ENCODE results near the gene EPN3.

EPN3 gene

DNA sequence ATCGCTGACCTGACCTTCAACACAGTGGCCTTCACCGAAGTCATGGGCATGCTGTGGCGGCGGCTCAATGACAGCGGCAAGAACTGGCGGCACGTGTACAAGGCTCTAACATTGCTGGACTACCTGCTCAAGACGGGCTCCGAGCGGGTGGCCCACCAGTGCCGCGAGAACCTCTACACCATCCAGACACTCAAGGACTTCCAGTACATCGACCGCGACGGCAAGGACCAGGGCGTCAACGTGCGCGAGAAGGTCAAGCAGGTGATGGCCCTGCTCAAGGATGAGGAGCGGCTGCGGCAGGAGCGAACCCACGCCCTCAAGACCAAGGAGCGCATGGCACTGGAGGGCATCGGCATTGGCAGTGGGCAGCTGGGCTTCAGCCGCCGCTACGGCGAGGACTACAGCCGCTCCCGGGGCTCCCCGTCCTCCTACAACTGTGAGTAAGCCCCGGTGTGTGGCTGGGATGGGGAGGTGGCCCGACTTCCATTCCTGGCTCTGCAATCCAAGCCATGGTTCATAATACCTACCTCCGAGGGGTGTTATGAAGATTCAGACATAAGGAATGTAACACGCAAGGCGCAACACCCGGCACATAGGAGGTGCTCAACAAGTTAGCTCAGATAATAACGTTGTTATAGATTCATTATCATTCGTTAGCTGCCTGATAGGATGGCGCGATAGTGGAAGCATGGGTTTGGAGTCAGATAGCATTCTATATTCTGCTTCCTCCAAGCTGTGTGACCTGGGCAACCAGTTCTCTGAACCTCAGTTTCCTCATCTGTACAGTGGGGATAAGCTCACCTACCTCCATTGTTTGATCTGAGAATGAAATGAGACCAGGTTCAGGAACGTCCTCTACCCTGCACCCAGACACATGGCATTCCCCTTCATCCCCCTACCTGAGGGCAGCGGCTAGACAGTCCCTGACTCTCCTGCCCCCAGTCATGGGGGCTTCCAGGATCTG lies 4.4 kb downstream of the EPN3 start:
- no peak for DNase-seq

DNA sequence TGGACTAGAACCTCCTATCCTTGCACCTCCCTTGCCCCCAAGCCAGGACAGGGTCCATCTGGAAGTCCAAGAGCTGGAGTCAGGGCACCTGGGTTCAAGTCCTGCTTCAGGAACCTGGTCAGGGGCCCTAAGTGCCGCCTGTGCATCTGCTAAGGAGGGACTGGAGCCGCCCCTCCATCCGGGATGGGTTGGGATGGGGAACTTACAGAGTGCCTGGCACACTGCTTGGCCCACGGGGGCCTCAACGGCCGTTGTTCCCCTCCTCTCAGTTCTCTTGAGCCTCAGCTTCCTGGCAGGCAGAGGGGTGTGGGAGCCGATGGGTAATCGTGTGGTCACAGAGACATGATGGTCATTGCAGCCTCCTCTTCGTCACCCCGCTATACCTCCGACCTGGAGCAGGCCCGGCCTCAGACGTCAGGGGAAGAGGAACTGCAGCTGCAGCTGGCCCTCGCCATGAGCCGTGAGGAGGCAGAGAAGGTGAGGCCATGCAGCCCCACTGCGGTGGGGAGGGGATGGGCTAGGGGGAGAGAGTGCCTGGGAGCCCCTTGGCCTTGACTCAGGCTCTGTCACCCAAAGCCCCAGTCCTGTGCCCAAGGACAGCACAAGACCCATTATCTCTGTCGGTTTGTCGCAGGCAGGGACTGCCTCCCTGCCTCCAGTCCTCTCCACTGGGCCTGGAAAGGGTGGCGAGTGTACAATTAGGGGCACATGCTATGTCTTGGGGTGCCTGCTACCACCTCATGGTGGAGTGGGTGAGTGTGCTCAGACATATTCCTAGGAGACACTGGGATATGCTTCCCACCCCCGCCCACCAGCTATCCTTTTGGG lies 5.4 kb downstream of the EPN3 start:
- no peak for DNase-seq

DNA sequence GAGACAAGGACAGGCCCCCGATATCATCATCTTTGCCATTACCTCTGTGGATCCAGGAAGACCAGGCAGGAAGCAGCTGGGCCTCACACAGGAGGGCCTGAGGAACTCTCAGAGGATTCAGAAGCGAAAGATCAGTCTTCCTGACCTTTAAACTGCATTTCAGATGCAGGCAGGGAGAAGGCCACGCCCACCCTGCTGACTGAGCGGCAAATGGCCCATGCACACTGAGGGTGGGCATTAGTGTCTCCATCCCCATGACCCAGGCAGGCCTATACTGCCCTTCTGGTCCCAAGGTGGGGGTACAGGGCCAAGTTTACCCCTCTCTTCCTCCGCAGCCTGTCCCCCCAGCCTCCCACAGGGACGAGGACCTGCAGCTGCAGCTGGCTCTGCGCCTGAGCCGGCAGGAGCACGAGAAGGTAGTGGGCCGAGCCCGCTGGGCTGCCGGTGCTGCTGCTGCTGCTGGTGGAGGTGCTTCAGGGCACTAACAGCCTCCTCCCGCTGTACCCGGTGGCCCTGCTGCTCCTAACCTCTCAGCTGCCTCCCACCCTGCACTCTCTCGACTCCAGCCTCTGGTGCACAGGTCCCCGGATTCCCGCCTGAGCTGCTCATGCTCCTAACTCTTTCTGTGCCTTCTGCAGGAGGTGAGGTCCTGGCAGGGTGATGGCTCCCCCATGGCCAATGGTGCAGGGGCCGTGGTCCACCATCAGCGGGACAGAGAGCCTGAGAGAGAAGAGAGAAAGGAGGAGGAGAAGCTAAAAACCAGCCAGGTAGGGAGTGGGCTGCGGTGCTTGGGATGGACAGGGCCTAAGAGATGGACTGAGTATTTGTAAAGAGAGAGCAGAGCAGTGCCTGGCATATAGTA lies 6.2 kb downstream of the EPN3 start:
- DNase-seq: no peak

DNA sequence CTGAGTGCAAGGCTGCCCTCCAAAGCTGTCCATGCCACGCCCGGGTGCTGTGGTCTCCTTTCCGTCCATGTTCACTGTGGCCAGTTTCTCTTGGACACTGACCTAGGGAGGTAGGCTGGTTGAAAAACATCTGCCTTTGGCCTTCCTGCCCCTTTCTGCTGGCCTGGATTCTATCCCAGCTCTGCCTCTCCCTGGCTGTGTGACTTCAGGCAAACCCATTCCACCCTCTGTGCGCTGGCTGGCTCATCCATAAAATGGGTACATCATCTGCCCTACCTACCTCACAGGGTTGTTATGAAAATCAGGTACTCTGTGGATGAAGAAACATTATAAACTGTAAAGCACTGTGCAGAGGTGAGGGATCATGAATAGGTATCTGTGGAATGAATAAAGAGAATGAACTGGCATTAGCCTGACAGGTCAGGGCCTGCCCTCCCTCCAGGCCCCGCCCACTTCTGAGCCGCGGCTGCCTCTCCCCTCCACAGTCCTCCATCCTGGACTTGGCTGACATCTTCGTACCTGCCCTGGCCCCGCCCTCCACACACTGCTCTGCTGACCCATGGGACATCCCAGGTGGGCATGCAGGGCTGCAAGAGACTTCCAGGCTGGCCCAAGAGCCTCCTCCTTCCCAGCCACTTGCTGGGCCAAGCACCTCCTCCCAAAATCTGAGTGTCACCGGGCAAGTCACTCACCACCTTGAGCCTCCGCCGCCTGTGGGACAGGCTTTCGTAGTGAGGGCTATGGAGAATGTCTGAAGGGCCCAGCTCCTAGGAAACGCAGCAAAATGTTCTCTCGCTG lies 7.4 kb downstream of the EPN3 start:
- peak; percentile 31 for DNase-seq

DNA sequence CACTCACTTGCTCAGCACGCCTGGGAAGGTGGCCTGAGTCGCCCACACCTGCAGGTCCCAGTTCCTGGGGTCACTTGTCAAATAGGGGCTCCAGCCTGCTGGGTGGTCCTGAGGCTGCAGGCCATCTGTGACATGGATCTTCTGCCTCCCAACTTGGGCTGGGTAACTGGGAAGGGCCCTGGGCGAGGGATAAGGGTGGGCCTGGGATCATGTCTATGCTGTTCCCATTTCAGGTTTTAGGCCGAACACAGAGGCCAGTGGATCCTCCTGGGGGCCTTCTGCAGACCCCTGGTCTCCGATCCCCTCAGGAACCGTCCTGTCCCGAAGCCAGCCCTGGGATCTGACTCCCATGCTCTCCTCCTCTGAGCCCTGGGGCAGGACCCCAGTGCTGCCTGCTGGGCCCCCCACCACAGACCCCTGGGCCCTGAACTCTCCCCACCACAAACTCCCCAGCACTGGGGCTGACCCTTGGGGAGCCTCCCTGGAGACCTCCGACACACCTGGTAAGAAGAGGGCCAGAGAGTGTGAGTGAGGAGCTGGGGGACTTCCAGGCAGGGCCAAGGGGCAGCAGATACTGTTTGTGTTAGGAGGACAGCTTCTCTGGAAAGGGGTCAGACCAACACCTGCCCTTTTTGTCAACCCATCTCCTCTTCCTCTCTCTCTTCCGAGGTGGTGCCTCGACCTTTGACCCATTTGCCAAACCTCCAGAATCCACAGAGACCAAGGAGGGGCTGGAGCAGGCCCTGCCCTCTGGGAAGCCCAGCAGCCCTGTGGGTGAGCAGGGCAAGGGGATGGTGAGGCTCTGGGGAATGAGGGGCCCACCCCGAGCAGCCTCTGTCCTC lies 8.2 kb downstream of the EPN3 start:
- no peak for DNase-seq

DNA sequence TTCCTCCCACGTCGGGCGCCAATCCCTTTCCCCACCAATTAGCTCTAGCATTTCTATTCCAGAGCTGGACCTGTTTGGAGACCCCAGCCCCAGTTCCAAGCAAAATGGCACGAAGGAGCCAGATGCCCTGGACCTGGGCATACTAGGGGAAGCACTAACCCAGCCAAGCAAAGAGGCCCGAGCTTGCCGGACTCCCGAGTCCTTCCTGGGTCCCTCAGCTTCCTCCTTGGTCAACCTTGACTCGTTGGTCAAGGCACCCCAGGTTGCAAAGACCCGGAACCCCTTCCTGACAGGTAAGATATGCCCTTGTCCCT lies 8.8 kb downstream of the EPN3 start:
- no peak for DNase-seq

DNA sequence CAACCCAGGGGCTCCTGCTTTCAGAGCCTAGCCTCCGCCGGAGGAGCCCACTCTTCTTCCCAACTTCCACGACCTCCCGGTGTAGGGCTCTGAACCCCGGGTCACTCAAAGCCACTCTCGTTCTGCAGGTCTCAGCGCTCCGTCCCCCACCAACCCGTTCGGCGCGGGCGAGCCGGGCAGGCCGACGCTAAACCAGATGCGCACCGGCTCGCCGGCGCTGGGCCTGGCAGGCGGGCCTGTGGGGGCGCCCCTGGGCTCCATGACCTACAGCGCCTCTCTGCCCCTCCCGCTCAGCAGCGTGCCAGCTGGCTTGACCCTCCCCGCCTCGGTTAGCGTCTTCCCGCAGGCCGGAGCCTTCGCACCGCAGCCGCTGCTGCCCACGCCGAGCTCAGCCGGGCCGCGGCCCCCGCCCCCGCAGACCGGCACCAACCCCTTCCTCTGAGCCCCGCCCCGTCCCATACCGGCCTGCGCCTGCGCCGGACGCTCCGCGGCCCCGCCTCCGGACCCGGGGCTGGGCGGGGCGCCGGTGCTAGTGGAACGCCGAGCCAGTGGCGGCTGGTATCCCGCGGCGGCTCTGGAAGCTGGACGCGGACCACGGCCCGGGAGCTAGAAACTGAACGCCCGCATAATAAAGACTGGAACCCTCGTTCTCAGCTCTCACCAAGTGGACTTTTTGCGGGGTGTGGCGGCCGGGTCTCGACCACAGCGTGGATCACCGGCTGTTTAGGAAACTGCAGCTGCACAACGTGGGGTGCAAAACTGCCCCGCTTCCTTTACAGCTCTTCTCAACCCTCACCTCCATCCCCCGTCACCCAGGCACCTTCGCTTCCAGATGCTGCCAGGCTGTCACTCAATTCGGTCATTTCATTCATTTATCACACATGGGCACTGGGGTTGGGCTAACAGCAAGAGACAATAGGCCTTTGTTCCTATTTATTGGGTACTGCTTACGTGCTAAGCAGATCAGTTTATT lies 9.5 kb downstream of the EPN3 start:
- DNase-seq: peak; percentile 72

DNA sequence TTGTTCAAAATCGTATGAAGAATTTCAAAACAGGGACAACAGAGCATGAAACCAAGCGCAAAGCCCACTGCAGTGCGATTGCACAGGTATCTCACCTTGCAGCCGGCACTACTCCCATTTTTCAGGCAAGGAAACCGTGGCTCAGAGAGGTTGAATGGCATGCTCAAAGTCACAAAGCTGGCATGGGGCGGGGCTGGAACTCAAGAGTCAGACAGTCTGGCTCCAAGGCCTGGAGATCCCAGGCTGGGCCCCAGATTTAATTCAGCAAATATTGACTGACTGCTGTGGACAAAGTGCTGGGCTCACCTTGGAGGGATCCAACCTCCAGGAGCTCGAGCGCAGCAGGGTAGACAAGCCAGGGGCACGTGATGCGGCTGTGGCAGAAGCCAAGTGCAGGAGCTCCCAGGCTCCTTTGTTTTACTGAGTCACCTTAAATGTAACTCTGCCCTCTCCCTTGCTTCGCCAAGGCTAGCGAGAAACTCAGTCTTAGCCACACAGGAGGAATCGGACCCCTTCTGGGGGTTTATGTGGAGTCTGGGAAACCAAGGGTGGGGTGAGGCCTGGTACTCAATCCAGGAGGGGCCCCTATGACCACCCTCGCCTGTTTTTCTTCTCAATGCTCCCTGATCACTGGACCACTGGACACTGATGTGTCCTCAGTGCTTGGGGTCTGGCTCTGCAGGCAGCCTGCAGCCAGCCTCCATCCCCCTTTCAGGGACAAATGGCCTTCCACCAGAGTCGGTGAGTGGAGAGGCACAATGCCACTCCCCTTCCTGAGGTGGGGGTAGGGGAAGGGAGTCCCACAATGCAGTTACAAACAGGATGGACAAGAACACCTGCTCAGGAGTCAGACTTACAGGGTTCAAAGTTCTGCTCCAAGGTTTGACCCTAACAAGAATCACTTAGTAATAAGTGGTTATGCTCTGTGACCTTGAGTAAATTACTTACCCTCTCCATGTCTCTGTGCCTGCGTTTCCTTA lies 10.6 kb downstream of the EPN3 start:
- no peak for DNase-seq

DNA sequence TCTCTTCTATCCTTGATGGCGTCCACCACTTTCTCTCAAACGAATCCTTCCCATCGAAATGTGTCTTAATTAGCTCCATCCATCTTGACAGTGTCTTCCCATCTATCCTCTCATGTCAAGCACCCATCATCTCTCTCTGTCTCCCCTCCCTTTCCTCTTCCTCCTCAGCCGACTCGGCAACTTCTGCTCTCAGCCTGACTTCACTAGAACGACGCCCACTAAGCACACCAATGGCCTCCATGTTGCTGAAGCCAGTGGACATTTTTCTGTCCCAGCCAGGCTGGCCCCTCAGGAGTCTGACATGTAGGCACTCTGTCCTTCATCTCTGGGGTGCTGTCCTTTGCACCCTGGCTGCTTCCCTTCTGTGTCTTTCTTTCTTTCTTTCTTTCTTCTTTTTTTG lies 12.0 kb downstream of the EPN3 start:
- DNase-seq: no peak

DNA sequence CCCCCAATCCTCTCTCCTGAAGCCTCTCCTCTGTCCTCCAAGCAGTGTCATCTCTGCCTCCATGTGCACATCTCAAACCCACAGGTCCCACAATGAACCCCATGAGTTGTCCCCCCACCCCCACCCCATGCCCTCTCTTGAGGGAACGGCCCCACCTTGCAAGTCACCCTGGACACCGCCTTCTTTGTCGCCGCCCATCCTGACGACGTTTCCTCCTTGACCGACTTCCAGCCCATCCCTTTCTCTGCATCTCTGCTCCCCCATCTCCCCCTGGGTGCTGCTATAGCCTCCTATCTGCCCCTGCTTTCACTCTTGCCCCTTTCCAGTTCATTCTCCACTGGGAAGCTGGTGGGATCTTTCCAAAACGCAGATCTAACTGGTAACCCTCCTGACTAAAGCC lies 12.8 kb downstream of the EPN3 start:
- no peak for DNase-seq

DNA sequence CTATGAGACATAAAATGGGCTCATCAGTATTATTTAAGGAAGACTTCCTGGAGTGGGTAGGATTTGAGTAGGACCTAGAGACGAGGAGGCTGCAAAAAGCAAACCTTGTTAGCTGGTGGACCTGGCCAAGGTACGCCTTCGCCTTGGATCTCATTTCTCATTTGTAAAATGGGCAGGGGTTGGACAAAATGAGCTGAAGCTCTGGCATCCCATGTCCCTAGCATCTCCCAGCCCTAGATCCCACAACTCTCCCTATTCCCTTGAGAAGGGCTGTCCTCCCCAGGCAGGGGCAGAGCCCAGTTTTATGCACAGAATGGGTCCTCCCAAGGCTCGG lies 14.1 kb downstream of the EPN3 start:
- no peak for DNase-seq

DNA sequence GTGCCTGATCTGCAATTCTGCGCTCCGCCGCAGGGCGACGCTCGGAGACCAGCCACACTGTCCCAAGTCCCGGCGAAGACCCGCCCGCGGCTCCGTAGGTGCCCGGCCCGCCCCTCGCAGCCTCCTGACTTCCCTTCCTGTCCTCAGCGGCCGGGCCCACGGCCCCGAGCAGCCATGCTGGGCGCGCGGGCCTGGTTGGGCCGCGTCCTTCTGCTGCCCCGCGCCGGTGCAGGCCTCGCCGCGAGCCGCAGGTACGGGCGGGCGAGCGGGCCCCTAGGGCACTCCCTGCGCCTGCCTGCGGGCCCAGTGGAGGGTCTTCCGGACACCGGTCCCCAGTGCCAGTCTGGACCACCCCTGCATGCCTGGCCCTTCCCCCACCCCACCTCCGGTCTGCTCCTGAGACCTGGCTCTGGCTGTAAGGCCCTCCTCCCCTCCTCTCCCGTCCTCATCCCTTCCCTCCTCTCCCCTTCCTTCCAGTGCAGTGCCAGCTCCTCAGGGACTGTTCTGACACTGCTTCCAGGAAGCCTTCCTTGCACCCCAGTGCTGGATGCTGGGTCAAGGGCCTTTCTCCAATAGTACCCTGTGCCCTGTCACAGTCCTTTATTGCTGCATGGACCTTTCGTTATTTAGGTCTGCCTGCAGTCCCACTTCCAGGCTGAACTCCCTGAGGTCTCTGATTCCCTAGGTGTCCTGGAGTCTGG lies 14.7 kb downstream of the EPN3 start, which contains the start of gene SPATA20:
Gene SPATA20, plus strand, starts transcription at position 140 of the 701 bp plus-strand sequence. Its CDS starts 35 bp downstream, at position 175.
- DNase-seq: peak; percentile 92

DNA sequence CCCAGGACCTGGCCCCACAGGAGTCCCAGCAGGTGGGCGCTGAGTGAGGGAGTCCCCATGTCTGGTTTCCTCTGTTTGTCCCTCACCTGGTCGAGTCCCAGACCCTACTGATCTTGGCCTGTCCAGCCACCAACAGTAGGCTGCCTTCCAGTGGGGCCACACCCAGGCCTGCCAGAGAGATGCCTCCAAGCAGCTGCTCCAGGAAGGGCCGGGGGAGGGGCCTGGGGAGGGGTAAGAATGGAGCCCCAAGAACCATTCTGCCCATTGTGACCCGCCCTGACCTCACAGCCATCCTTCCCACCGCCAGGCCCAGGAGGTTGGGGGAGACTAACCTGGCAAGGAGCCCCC lies 15.2 kb downstream of the EPN3 start:
- no peak for DNase-seq

DNA sequence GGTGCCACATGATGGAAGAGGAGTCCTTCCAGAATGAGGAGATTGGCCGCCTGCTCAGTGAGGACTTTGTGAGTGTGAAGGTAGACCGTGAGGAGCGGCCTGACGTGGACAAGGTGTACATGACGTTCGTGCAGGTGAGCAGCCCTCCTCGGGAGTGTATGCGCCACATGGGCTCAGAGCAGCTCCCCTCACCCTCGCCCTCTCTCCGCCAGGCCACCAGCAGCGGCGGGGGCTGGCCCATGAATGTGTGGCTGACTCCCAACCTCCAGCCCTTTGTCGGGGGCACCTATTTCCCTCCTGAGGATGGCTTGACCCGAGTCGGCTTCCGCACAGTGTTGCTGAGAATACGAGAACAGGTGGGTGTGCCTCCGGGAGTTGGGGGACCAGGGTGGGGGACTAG lies 16.3 kb downstream of the EPN3 start:
- no peak for DNase-seq

DNA sequence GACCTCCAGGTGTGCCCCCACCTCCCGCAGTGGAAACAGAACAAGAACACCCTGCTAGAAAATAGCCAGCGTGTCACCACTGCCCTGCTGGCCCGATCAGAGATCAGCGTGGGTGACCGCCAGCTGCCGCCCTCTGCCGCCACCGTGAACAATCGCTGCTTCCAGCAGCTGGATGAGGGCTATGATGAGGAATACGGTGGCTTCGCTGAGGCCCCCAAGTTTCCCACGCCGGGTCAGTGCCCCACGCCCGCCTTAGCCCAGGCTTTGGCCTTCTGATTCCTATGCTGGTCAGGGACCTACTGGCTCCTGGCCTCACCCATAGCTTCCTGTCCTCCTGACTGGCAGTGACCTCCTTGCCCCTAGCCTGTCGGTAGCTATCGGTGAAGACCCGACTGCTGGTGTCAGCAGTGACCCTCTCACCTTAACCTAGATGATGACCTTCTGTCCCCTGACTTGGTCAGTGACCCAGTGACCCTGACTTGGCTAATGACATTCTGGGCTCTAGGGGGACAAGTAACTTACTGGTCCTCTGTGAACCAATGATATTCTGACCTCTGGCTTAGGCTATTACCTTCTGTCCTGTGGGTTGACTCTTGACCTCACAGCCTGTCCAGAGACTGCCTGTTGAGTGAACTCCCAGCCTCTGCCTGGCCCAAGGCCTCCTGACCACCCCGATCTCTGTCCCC lies 16.9 kb downstream of the EPN3 start:
- no peak for DNase-seq

DNA sequence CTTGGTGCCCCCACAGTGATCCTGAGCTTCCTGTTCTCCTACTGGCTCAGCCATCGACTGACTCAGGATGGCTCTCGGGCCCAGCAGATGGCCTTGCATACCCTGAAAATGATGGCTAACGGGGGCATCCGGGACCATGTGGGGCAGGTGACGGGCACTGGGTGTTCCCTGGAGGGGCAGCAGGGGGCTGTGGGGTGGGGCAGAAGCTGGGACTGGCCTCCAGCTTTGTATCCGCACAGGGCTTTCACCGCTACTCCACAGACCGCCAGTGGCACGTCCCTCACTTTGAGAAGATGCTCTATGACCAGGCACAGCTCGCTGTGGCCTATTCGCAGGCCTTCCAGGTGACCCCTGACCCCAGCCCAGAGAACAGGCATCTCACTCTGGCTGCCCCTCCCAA lies 17.4 kb downstream of the EPN3 start:
- DNase-seq: no peak

DNA sequence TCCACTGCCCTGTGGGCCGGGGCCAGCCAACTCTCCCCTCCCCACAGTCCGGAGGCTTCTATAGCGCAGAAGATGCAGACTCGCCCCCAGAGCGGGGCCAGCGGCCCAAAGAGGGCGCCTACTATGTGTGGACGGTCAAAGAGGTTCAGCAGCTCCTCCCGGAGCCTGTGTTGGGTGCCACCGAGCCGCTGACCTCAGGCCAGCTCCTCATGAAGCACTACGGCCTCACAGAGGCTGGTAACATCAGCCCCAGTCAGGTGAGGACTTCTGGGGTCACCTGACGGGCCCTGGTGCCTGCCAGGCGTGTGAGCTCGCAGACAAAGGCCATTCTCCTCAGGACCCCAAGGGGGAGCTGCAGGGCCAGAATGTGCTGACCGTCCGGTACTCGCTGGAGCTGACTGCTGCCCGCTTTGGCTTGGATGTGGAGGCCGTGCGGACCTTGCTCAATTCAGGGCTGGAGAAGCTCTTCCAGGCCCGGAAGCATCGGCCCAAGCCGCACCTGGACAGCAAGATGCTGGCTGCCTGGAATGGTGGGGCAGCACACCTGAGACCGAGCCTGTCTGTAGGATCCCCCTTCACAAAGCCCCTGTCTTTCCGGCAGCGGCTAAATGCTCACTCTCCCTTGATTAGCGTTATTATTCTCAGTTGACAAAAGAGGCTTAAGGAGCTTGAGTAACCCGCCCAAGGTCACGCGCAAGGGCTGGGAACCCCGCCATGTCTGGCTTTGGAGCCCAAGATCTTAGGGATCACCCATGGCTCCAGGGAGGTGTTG lies 18.3 kb downstream of the EPN3 start:
- DNase-seq: peak; percentile 68

Data from NCI-H510A (cell line).